ENCODE measurements around the gene MSI1. TPM values are rescaled to one million over a fixed set of nuclear protein-coding genes. Genes with fewer than 3 reads are reported as not detected.
A peak's percentile ranks its signal among the peaks of the same experiment; 100 is the strongest.

MSI1 gene
- total RNA-seq, 2 experiments from 2014 or later, result not detected

DNA sequence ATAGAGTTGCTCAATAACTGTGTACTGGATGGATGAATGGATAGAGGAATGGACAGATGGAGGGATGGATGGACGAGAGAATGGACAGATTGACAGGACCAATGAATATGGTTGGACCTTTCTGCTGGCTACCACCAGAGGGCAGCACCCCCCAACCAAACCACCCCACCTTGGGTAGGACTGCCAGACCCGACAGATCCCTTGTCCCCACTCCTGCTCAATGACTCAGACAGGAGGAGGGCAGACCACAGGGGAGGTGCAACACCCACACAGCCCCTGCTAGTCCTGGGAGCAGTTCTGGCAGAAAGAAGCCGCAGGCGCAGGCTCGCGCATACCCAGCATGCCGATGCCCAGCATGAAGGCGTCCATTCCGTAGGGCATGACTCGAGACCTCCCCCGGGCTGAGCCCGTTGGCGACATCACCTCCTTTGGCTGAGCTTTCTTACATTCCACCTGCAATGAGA, 12.4 kb downstream of the MSI1 start:
- Histone ChIP-seq H3K4me2 (ENCODE audit: low read length) (no peak overlapping the region), H4K20me1 (ENCODE audit: insufficient read depth, low read length) (no peaks in the 10 kb centered on the region), H3K4me1 (ENCODE audit: insufficient read depth, low read length, poor library complexity, severe bottlenecking) (no peaks in the 10 kb centered on the region), H3K79me2 (ENCODE audit: insufficient read depth, low read depth, low read length) (no peaks in the 10 kb centered on the region), H3K9me3 (ENCODE audit: low read length) (no peaks in the 10 kb centered on the region), H3K9me2 (ENCODE audit: insufficient read depth, low read length) (no peaks in the 10 kb centered on the region), H3K27ac (ENCODE audit: low read depth, low read length, poor library complexity, severe bottlenecking) (no peak overlapping the region), H3K4me3 (ENCODE audit: low read depth, low read length, poor library complexity, severe bottlenecking) (no peak overlapping the region), H3K36me3 (ENCODE audit: insufficient read depth, low read length) (no peaks in the 10 kb centered on the region), H2AFZ (ENCODE audit: low read length) (no peak overlapping the region)
- BruUV-seq (replicated peaks), result no TSS peak
- peak; percentile 62 for DNase-seq (ENCODE audit: low spot score)
- POLR2A ChIA-PET, result no interaction called here
- TF ChIP-seq, protein P1, sequence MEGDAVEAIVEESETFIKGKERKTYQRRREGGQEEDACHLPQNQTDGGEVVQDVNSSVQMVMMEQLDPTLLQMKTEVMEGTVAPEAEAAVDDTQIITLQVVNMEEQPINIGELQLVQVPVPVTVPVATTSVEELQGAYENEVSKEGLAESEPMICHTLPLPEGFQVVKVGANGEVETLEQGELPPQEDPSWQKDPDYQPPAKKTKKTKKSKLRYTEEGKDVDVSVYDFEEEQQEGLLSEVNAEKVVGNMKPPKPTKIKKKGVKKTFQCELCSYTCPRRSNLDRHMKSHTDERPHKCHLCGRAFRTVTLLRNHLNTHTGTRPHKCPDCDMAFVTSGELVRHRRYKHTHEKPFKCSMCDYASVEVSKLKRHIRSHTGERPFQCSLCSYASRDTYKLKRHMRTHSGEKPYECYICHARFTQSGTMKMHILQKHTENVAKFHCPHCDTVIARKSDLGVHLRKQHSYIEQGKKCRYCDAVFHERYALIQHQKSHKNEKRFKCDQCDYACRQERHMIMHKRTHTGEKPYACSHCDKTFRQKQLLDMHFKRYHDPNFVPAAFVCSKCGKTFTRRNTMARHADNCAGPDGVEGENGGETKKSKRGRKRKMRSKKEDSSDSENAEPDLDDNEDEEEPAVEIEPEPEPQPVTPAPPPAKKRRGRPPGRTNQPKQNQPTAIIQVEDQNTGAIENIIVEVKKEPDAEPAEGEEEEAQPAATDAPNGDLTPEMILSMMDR (conservative IDR thresholded peaks at IDR 0.05; ENCODE audit: low read length), result peak; percentile 94
- no peak for TF ChIP-seq EZH2phosphoT487 (IDR thresholded peaks at IDR 0.05; ENCODE audit: borderline replicate concordance, low read depth, low read length)
- CTCF ChIA-PET (ENCODE audit: unreplicated experiment), result interaction anchor here (0.5 kb wide), 1 partner anchor 185 kb away, joined by 4 read pairs; no protein-coding TSS in a partner anchor
- intact Hi-C loops (cut with micrococcal nuclease; ENCODE audit: unreplicated experiment), result loop anchor here (1.0 kb wide), 1 partner anchor 74 kb away; no protein-coding TSS in a partner anchor

- intact Hi-C loops (cut with micrococcal nuclease; ENCODE audit: unreplicated experiment), result no loop called here
Measured at GRCh38 chr12:120353556-120354317, 15.2 kb downstream of the MSI1 start.

More at GRCh38 chr12:120353556-120354317, 15.2 kb downstream of the MSI1 start:
- POLR2A ChIA-PET, result no interaction called here
- H2AFZ ChIP-seq (ENCODE audit: low read length), result no peak overlapping the region
- no peaks in the 10 kb centered on the region for H4K20me1 ChIP-seq (ENCODE audit: insufficient read depth, low read length)
- no peaks in the 10 kb centered on the region for H3K9me2 ChIP-seq (ENCODE audit: insufficient read depth, low read length)
- BruUV-seq (replicated peaks), result no TSS peak
- CTCF ChIA-PET (ENCODE audit: unreplicated experiment), result no interaction called here
- DNase-seq (ENCODE audit: low spot score), result no peak
- no peak overlapping the region for H3K4me3 ChIP-seq (ENCODE audit: low read depth, low read length, poor library complexity, severe bottlenecking)
- H3K4me1 ChIP-seq (ENCODE audit: insufficient read depth, low read length, poor library complexity, severe bottlenecking), result no peaks in the 10 kb centered on the region
- H3K4me2 ChIP-seq (ENCODE audit: low read length), result no peak overlapping the region
- no peaks in the 10 kb centered on the region for H3K79me2 ChIP-seq (ENCODE audit: insufficient read depth, low read depth, low read length)
- no peaks in the 10 kb centered on the region for H3K36me3 ChIP-seq (ENCODE audit: insufficient read depth, low read length)
- no peaks in the 10 kb centered on the region for H3K9me3 ChIP-seq (ENCODE audit: low read length)
- TF ChIP-seq EZH2phosphoT487 (IDR thresholded peaks at IDR 0.05; ENCODE audit: borderline replicate concordance, low read depth, low read length), result no peak
- TF ChIP-seq, protein P1 (conservative IDR thresholded peaks at IDR 0.05; ENCODE audit: low read length), result no peak
- no peak overlapping the region for H3K27ac ChIP-seq (ENCODE audit: low read depth, low read length, poor library complexity, severe bottlenecking)

Data from OCI-LY7 (cell line).